Measurements from ENCODE around the gene ACMSD.
"Not testable (repeated sequence)": the region's sequence is repeated elsewhere in the genome, so short reads cannot be mapped to it uniquely, and the experiment has no call there.

Gene ACMSD

GRCh38 chr2:134838143-134838620, at the start of gene ACMSD:
ACMSD (plus strand) TSS chr2:134838616; CDS start chr2:134838683, 67 bp downstream.
- no peak for DNase-seq

GRCh38 chr2:134790487-134790886, 47.9 kb upstream of the ACMSD start:
- DNase-seq = no peak

- DNase-seq = no peak
These were observed 46.8 kb upstream of the ACMSD start for GRCh38 chr2:134791616-134792015.

GRCh38 chr2:134792186-134792585, 46.2 kb upstream of the ACMSD start:
- DNase-seq = no peak

- DNase-seq = no peak
These were observed 42.7 kb upstream of the ACMSD start for GRCh38 chr2:134795765-134796164.

- DNase-seq = no peak
These were observed 42.0 kb upstream of the ACMSD start for GRCh38 chr2:134796373-134796772.

- DNase-seq = no peak
These were observed 38.5 kb upstream of the ACMSD start for GRCh38 chr2:134799936-134800335.

GRCh38 chr2:134800341-134800740, 38.1 kb upstream of the ACMSD start:
- DNase-seq = no peak

- not testable (repeated sequence) for DNase-seq
These were observed 34.6 kb upstream of the ACMSD start for GRCh38 chr2:134803609-134804405.

- DNase-seq = no peak
These were observed 22.7 kb upstream of the ACMSD start for GRCh38 chr2:134815741-134816140.

GRCh38 chr2:134818321-134818720, 20.1 kb upstream of the ACMSD start:
- DNase-seq = no peak

GRCh38 chr2:134819334-134819733, 19.1 kb upstream of the ACMSD start:
- no peak for DNase-seq

- no peak for DNase-seq
These were observed 15.0 kb upstream of the ACMSD start for GRCh38 chr2:134823431-134823830.

GRCh38 chr2:134823832-134824231, 14.6 kb upstream of the ACMSD start:
- DNase-seq = no peak

- DNase-seq = not testable (repeated sequence)
These were observed 12.7 kb upstream of the ACMSD start for GRCh38 chr2:134825716-134826115.

GRCh38 chr2:134835471-134835870, 2.9 kb upstream of the ACMSD start:
- no peak for DNase-seq

- no peak for DNase-seq
These were observed 1.4 kb upstream of the ACMSD start for GRCh38 chr2:134836986-134837385.

GRCh38 chr2:134839649-134840048, 1.2 kb downstream of the ACMSD start:
- DNase-seq = no peak

- no peak for DNase-seq
These were observed 4.6 kb downstream of the ACMSD start for GRCh38 chr2:134842930-134843490.

- DNase-seq = no peak
These were observed 5.6 kb downstream of the ACMSD start for GRCh38 chr2:134843968-134844367.

GRCh38 chr2:134845028-134845427, 6.6 kb downstream of the ACMSD start:
- DNase-seq = no peak

GRCh38 chr2:134845719-134846118, 7.3 kb downstream of the ACMSD start:
- no peak for DNase-seq

GRCh38 chr2:134846213-134846612, 7.8 kb downstream of the ACMSD start:
- no peak for DNase-seq

GRCh38 chr2:134847582-134847981, 9.2 kb downstream of the ACMSD start:
- DNase-seq = not testable (repeated sequence)

GRCh38 chr2:134852518-134852917, 14.1 kb downstream of the ACMSD start:
- no peak for DNase-seq

All from activated CD4-positive, alpha-beta T cell treated with anti-CD3 and anti-CD28 coated beads for 4 hours (primary cell).